CD4-positive, alpha-beta T cell treated with Interleukin-21 for 1 hour (primary cell): ENCODE measurements around the gene RSPH4A.
"Not testable (repeated sequence)": the region's sequence is repeated elsewhere in the genome, so short reads cannot be mapped to it uniquely, and the experiment has no call there.

Experiments
- DNase-seq: peaks from one replicate; pipeline ENCODE4 v3.0.0-alpha.2; 2020

RSPH4A gene

GRCh38 chr6:116629563-116629981, 13.3 kb downstream of the RSPH4A start:
- DNase-seq = no peak

- DNase-seq = no peak
These were observed 15.2 kb downstream of the RSPH4A start for GRCh38 chr6:116631379-116631990.

GRCh38 chr6:116633685-116634084, 17.4 kb downstream of the RSPH4A start:
- DNase-seq = no peak

GRCh38 chr6:116648156-116648555, 31.9 kb downstream of the RSPH4A start:
- no peak for DNase-seq

DNA sequence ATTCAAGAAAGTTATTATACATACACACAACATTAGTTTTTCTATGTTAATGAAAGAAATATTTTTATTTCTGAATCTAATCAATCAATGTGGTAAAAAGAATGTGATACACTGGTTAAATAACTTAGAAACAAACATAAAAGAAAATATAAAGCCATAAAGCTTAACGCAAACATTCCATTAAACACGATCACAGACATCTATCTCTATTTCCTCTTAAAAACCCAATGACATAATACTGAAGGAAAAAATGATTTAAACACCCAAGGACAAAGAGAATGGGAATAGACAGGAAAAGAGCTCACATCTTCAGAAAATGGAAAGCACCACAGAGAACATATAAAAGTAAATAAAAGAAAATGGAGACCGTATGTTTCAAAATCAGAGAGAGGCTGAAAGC, 32.9 kb downstream of the RSPH4A start:
- DNase-seq = no peak

DNA sequence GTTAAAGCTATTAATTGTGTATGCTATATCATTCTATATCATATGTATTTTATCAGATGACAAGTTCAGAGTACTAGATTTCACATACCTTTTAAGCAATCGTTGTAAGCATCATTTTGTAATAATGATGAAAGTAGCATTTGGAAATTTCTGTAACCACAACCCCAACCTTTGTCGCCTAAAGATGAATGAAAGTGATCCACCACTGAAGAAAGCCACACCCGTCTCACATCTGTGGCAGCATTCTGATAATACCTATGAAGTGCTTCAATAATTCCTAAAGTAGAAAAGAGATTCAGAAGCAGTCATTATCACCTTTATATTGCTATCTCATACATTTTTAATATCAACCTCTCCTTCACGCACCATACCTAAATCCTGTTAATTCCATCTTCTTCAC, 35.6 kb downstream of the RSPH4A start:
- DNase-seq = no peak

DNA sequence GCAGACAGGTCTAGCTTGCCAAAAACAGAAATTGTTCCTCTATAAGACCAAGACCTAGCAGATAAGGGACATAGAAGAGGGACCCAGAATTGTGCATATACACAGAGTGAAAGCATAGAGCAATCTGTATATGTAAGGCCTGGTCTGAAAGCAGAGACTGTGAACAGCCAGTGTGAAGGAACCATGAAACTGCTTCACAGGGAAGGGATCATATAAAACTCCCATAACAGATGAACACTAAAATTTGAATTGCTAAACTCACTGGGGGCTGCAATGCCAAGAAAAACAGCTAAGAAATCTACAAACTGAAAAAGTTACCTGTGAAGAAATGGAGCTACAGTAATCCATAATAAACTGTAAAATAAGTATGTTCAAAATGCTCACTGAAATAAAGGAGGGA, 45.3 kb downstream of the RSPH4A start:
- no peak for DNase-seq

- DNase-seq = no peak
These were observed 45.9 kb downstream of the RSPH4A start for GRCh38 chr6:116662202-116662601.

- no peak for DNase-seq
These were observed 47.0 kb downstream of the RSPH4A start for GRCh38 chr6:116663308-116663707.

GRCh38 chr6:116664169-116664568, 47.9 kb downstream of the RSPH4A start:
- DNase-seq = not testable (repeated sequence)

DNA sequence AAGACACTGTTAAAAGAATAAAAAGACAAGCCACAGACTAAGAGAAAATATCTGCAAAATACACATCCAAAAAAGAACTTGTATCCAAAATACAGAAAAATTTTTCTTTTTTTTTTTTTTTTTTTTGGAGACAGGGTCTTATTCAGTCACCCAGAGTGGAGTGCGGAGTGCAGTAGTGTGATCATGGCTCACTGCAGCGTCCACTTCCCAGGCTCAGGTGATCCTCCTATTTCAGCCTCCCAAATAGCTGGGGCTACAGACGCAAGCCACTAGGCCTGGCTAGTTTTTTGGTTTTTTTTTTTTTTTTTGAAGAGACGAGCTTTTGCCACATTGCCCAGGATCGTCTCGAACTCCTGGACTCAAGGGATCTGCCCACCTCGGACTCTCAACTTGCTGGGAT, 49.2 kb downstream of the RSPH4A start:
- no peak for DNase-seq

DNA sequence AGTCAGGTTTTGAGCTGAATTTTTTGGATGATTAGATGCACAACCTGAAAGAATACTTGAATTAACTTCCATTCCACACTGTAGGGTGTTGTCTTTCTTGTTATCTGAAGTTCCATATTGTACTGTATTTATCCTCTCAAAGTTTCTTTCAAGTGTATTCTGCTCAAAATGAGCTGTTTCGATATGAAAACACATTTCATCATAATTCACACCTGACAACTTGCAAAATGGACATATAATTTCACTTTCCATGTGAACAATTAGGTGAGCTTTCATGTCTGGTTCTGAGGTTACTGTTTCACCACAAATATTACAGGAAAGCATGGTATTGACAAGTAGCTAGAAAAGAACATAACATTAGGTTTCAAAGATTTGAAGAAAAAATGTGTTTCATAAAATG, 50.6 kb downstream of the RSPH4A start:
- no peak for DNase-seq

DNA sequence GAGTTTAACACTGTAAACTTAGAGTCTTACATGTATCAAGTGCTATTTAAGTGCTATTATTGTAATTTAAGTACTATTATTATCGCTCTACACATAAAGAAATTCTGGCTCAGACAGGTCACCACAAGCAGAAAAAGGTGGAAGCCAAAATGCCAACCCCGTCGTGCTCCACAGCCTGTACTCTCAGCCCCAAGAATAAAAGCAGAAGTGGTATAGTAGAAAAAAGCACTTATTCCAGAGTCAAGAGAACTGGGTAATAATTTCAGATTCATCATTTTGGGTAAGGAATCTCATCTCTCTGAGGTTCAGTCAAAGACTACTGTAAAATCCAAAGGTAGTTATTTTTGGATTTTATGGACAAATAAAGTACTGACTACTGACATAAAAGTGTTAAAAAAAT, 51.3 kb downstream of the RSPH4A start:
- no peak for DNase-seq

GRCh38 chr6:116672306-116672705, 56.0 kb downstream of the RSPH4A start:
- DNase-seq = no peak

- no peak for DNase-seq
These were observed 59.7 kb downstream of the RSPH4A start for GRCh38 chr6:116676021-116676420.

GRCh38 chr6:116680880-116681672, 64.8 kb downstream of the RSPH4A start, which contains the start of gene KPNA5:
TSS of gene KPNA5 (plus strand) at chr6:116681211. CDS start at chr6:116681335, 124 bp downstream.
- peak; percentile 91 for DNase-seq

- peak; percentile 60 for DNase-seq
These were observed 66.0 kb downstream of the RSPH4A start for GRCh38 chr6:116682334-116682712.
